ENCODE results near the gene CAPN1.

Gene CAPN1

DNA sequence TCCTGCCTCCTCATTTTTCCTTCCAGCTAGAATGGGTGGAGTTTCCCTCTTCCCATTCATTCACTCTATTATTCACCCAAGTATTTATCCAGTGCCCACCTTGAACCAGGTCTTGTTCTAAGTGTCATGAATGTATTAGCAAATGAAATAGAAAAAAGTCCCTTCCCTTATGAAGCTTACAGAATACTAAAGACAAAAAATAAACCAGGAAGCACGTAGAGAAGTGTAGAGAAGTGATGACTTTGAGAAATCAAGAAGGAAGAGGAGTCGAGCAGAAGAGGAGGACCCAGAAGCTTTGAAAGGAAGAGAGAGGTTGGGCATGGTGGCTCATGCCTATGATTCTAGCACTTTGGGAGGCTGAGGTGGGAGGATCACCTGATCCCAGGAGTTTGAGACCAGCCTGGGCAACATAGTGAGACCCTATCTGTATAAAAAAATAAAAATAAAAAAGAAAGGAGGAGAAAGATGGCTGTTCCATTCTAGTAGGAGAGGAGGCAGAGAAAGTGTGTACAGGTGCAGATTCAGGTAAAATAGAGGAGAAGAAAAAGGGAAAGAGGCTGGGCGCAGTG is 30.3 kb upstream of the CAPN1 start:
- H3K4me3 ChIP-seq (replicated peaks; ENCODE audit: low read depth, low read length): no peak overlapping the region
- no peak for DNase-seq (ENCODE audit: low read depth)
- TF ChIP-seq, protein P1, sequence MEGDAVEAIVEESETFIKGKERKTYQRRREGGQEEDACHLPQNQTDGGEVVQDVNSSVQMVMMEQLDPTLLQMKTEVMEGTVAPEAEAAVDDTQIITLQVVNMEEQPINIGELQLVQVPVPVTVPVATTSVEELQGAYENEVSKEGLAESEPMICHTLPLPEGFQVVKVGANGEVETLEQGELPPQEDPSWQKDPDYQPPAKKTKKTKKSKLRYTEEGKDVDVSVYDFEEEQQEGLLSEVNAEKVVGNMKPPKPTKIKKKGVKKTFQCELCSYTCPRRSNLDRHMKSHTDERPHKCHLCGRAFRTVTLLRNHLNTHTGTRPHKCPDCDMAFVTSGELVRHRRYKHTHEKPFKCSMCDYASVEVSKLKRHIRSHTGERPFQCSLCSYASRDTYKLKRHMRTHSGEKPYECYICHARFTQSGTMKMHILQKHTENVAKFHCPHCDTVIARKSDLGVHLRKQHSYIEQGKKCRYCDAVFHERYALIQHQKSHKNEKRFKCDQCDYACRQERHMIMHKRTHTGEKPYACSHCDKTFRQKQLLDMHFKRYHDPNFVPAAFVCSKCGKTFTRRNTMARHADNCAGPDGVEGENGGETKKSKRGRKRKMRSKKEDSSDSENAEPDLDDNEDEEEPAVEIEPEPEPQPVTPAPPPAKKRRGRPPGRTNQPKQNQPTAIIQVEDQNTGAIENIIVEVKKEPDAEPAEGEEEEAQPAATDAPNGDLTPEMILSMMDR (IDR thresholded peaks at IDR 0.05; ENCODE audit: low read length, missing control alignments): no peak

DNA sequence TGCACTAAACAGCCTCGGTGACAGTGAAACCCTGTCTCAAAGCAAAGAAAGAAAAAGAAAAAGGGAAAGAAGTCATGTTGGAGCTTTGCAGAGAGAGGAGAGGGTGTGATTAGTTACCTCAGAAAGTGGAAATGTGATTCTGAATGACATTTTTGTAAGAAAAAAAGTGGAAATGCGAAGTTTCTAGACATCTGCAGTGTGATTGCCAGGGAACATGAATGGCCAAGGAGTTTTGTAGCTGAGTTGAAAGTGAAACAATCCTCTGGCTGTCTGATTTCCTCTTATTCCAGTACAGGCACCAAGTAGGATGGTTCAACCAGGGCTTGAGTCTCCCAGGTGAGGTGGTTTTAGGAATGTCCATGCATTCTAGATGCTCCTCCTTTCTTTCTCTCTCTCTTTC is 29.6 kb upstream of the CAPN1 start:
- DNase-seq (ENCODE audit: low read depth): no peak
- TF ChIP-seq, protein P1 (IDR thresholded peaks at IDR 0.05; ENCODE audit: low read length, missing control alignments): no peak
- H3K4me3 ChIP-seq (replicated peaks; ENCODE audit: low read depth, low read length): no peak overlapping the region

DNA sequence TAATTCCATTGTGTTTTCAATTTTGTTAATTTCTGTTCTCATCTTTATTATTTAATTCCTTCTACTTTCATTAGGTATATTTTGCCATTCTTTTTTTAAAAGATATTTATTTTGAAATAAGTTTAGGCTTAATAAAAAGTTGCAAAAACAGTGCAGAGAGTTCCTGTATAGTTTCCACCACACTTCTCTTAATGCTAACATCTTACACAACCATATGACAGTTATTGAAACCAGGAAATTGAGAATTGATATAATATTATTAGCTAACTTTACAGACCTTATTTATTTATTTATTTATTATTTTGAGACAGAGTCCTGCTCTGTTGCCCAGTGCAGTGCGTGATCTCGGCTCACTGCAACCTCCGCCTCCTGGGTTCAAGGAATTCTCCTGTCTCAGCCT is 25.5 kb upstream of the CAPN1 start:
- TF ChIP-seq, protein P1 (IDR thresholded peaks at IDR 0.05; ENCODE audit: low read length, missing control alignments): no peak
- no peak for DNase-seq (ENCODE audit: low read depth)
- no peak overlapping the region for H3K4me3 ChIP-seq (replicated peaks; ENCODE audit: low read depth, low read length)

DNA sequence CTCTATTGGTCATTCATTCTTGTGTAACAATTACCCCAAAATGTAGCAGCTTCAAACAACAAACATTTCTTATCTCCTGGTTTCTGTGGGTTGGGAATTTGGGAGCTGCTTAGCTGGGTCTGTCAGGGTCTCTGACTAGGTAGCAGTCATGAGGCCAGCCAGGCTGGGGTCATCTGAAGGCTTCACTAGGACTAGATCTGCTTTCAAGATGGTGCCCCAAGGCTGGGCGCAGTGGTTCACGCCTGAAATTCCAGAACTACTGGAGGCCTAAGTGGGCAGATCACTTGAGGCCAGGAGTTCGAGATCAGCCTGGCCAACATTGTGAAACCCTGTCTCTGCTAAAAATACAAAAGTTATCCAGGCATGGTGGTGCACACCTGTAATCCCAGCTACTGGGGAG is 24.8 kb upstream of the CAPN1 start:
- TF ChIP-seq, protein P1 (IDR thresholded peaks at IDR 0.05; ENCODE audit: low read length, missing control alignments): no peak
- H3K4me3 ChIP-seq (replicated peaks; ENCODE audit: low read depth, low read length): no peak overlapping the region
- no peak for DNase-seq (ENCODE audit: low read depth)

DNA sequence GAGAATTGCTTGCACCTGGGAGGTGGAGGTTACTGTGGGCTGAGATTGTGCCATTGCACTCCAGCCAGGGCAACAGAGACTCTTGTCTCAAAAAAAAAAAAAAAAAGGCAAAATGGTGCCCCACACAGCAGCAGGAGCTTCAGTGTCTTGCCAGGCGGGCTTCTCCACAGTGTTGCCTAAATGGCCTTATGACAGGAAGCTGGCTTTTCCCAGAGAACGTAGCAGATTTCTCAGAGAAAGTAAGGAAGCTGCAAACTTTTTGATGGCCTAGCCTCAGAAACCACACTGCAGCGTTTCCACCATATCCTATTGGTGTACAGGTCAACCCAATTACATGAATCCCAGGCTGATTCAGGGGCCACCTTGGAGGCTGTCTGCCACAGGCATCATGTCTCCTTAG is 24.4 kb upstream of the CAPN1 start:
- no peak for DNase-seq (ENCODE audit: low read depth)
- TF ChIP-seq, protein P1 (IDR thresholded peaks at IDR 0.05; ENCODE audit: low read length, missing control alignments): no peak
- no peak overlapping the region for H3K4me3 ChIP-seq (replicated peaks; ENCODE audit: low read depth, low read length)

DNA sequence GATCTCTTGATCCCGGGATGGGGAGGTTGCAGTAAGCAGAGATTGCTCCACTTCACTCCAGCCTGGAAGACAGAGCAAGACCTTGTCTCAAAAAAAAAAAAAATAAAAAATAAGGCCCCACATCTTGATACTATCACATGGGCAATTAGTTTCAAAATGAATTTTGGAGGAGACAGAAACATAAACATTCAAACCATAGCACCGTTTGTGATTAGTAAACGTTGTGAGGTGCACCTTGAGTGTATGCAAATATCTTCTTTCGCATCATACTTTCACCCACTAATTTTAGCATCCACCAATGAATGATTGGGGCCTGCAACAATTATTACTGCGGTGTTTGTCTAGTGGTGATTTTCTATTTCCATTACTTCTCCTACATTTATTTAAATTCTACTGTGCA is 22.7 kb upstream of the CAPN1 start:
- H3K4me3 ChIP-seq (replicated peaks; ENCODE audit: low read depth, low read length): no peak overlapping the region
- TF ChIP-seq, protein P1 (IDR thresholded peaks at IDR 0.05; ENCODE audit: low read length, missing control alignments): no peak
- DNase-seq (ENCODE audit: low read depth): no peak

DNA sequence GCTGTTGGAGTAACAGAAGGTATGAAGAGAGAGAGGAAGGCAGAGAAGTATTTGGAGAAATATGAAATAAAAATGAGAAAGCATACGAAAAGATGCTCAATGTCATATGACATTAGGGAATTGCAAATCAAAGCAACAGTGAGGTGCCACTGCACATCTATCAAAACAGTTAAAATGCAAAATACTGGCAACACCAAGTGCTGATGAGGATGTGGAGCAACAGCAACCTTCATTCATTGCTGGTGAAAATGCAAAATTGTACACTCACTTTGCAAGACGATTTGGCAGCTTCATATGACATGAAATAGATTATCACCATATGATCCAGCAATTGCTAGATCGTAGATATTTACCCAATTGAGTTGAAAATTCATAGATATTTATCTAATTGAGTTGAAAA is 21.1 kb upstream of the CAPN1 start:
- DNase-seq (ENCODE audit: low read depth): no peak
- no peak overlapping the region for H3K4me3 ChIP-seq (replicated peaks; ENCODE audit: low read depth, low read length)
- TF ChIP-seq, protein P1 (IDR thresholded peaks at IDR 0.05; ENCODE audit: low read length, missing control alignments): no peak
